Smooth muscle cell of the umbilical artery (primary cell): ENCODE results near the gene CRPPA. TPM values are rescaled to one million over a fixed set of nuclear protein-coding genes. Genes with fewer than 3 reads are reported as not detected.

Experiments used
- total RNA-seq: library from RNA; depleted of rRNA; stranded (reverse); fragments of >200 nt; gene quantifications from 2 replicates; pipeline ENCODE4 v1.2.3, GENCODE V29; 2014

Gene CRPPA
- total RNA-seq: 1.7 and 2.7 TPM in 2 replicates

DNA sequence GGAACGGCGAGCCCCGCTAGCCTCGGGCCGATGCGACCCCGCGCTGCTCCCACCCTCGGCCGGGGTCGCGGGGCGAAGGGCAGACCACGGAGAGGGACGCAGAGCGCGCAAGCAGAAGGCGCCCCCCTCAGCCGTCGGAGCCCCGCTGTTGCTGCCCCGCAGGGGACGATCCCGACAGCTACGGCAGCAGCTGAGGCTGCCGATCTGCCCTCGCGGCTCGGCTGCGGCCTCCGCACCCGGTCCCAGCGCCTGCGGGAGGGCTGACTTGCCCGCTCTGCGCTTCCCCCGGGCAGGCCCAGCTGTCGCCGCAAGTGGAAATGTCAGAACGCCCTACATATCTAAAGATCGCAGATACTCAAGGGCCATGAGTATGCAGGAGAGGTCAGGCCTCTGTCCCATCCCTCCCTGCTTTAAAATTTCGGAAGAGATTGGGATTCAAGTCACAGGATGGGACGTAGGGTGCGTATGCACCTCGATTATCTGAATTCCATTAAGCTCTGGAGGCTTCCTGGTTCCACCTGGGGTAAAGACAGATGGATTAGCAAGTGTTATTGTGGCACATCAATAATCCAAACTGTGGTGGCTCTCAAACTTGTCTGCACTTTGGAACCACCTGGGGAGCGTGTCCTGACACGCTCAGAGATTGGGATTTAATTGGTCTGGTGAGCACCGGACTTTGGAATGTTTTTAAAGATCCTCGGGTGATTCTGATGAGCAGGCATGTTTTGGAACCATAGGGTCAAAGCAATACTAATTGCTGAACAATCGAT is at the start of gene CRPPA:
TSS of gene CRPPA (minus strand) at position 206 of the 770 bp plus-strand sequence. CDS start 216 bp downstream, outside the sequence.

DNA sequence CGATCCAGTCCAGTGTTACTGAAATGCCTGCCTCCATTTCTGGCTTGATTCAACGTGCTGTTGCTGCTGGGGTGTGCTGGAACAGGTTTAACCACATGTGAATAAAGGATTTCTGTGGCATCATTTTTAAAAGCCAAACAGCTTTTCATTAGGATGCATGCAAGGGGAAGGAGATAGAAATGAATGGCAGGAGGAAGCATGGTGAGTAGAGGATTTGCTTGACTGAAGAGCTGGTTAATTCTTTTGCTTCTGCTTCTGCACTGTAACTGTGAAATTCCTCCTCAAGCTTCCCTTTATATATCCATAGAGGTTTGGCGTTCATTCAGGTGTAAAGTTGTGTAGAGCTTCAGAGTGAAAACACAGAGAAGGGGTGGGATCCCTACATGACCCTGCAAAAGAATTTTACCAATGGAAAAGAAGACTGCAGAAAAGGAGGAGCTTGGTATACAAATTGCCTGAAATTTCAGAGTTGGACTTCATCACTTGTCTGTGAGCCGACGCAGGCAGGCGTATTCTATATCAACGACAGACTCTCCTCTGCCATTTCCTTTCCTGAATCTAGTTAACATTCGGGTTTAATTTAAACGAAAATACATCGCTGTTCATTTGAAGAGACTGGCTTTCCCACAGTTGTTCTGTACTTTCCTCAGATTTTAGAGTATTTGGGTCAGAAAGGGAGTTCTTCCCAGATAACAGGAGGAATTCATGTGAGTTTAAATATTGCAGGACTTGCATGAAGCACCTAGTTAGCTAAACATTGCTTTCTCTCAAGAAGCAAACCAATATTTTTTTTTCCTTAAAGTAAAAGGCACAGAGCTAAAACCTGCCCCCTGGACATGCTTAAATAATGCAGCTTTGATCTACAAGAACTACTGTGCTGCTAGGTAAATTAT is 44.4 kb upstream of the CRPPA start, which contains the start of gene SOSTDC1:
TSS of gene SOSTDC1 (minus strand) at position 270 of the 893 bp plus-strand sequence. CDS start at position 200, 70 bp downstream.

Other genes with a start within 250 kb of the CRPPA start
- gene SOSTDC1, start 44.2 kb upstream of the CRPPA start, total RNA-seq: under 0.01 and 0.05 TPM in 2 replicates
- gene LRRC72, start 105.3 kb upstream of the CRPPA start, total RNA-seq: not detected in 2 replicates
- 24.1 and 40.6 TPM in 2 replicates for gene ANKMY2, start 224.2 kb upstream of the CRPPA start, total RNA-seq
- 70.7 and 128 TPM in 2 replicates for gene BZW2, start 224.6 kb upstream of the CRPPA start, total RNA-seq